HEK293T (cell line): Measurements from ENCODE around the gene RAPH1.

Experiments
- BHLHE40 ChIP-seq: fragments of 450-650 bp; IDR thresholded peaks from 2 replicates; pipeline ENCODE4 v1.6.1; 2016; ENCODE audit warnings: mild to moderate bottlenecking, moderate library complexity, borderline replicate concordance
- SP1 ChIP-seq: fragments of 450-650 bp; IDR thresholded peaks from 2 replicates; pipeline ENCODE4 v1.6.1; 2017

- no peak for TF ChIP-seq BHLHE40
- no peak for TF ChIP-seq SP1
These were observed 24.2 kb downstream of the RAPH1 start for GRCh38 chr2:203510941-203511305.
